HG02678 (cell line): Measurements from ENCODE around the gene IRAK2.

Experiments used
- ATAC-seq: cut with Tn5 transposase; IDR thresholded peaks from one replicate; pipeline ENCODE4 v1.9.1; 2021; ENCODE audit warnings: mild to moderate bottlenecking, moderate library complexity; ENCODE audit not compliant: unreplicated experiment

Gene IRAK2

GRCh38 chr3:10188804-10189556 lies 24.3 kb downstream of the IRAK2 start:
- no peak for ATAC-seq

- ATAC-seq, result no peak
Measured at GRCh38 chr3:10189557-10190354, 25.0 kb downstream of the IRAK2 start.

- ATAC-seq, result peak; percentile 31
Measured at GRCh38 chr3:10192953-10193691, 28.4 kb downstream of the IRAK2 start.

- no peak for ATAC-seq
Measured at GRCh38 chr3:10193692-10194327, 29.1 kb downstream of the IRAK2 start.

GRCh38 chr3:10194328-10195071 lies 29.8 kb downstream of the IRAK2 start:
- peak; percentile 23 for ATAC-seq

GRCh38 chr3:10195366-10196089 lies 30.8 kb downstream of the IRAK2 start:
- no peak for ATAC-seq

- ATAC-seq, result no peak
Measured at GRCh38 chr3:10196389-10197052, 31.8 kb downstream of the IRAK2 start.

GRCh38 chr3:10198226-10198625 lies 33.5 kb downstream of the IRAK2 start:
- ATAC-seq, result no peak

- peak; percentile 80 for ATAC-seq
Measured at GRCh38 chr3:10198761-10199649, 34.3 kb downstream of the IRAK2 start.

- ATAC-seq, result no peak
Measured at GRCh38 chr3:10204921-10205320, 40.2 kb downstream of the IRAK2 start.

GRCh38 chr3:10205451-10206165 lies 40.9 kb downstream of the IRAK2 start:
- no peak for ATAC-seq

GRCh38 chr3:10206166-10206511 lies 41.4 kb downstream of the IRAK2 start:
- ATAC-seq, result no peak

- ATAC-seq, result no peak
Measured at GRCh38 chr3:10213156-10213792, 48.6 kb downstream of the IRAK2 start.

- ATAC-seq, result no peak
Measured at GRCh38 chr3:10215578-10216368, 51.1 kb downstream of the IRAK2 start.

- no peak for ATAC-seq
Measured at GRCh38 chr3:10217359-10217758, 52.6 kb downstream of the IRAK2 start.

GRCh38 chr3:10219737-10220136 lies 55.0 kb downstream of the IRAK2 start:
- no peak for ATAC-seq
